CD4-positive, alpha-beta T cell treated with Interleukin-15 for 4 hours (primary cell): ENCODE results near the gene MTURN.
"Not testable (repeated sequence)": the region's sequence is repeated elsewhere in the genome, so short reads cannot be mapped to it uniquely, and the experiment has no call there.

Source experiments
- DNase-seq: peaks from one replicate; pipeline ENCODE4 v3.0.0-alpha.2; 2020; ENCODE audit warnings: low spot score

The MTURN gene

DNA sequence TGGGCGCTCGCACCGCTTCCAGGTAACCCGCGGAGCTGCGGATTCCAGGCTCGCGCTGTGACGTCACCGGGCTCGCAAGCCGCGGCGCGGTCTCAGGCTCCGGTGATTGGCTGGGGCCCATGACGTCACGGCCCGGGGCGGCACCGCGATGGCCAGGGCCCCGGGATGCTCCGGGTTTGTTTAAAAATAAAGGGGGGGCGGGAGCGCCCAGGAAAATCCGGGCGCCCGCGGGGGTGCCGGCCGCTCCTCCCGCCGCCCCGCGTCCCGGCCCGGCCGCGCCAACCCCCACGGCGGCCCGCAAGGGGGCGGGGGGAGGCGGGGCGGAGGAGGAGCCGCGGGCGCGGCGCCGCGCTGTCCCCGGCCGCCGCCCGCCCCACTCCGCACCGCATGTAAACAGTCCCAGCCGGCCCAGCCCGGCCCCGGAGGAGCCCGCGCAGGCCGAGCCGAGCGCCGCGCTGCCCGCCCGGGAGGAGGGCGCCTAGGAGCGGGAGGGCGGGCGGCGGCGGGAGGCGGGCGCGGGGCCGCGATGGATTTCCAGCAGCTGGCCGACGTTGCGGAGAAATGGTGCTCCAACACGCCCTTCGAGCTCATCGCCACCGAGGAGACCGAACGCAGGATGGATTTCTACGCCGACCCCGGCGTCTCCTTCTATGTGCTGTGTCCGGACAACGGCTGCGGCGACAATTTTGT, at the start of gene MTURN:
MTURN (plus strand) TSS at position 376 of the 690 bp plus-strand sequence; CDS start at position 527, 151 bp downstream.
- peak; percentile 80 for DNase-seq

DNA sequence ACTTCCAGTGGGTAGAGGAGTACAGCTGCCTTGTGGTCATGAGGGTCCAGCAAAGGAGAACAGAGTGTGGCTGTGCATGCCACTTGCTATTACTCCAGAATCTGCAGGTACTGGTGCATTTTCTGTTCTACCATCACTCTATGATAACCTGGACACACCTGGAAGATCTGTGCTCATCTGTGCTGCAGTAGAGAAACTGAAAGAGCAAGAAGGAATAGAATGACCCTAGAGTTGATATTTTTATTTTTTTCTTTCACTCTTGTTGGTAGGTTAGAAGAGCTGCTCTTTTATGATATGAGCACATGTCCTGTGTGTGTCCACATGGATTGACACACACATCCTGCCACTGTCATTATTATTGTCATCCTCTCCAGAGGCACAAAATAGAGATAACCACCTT, 48.3 kb upstream of the MTURN start:
- DNase-seq: no peak

DNA sequence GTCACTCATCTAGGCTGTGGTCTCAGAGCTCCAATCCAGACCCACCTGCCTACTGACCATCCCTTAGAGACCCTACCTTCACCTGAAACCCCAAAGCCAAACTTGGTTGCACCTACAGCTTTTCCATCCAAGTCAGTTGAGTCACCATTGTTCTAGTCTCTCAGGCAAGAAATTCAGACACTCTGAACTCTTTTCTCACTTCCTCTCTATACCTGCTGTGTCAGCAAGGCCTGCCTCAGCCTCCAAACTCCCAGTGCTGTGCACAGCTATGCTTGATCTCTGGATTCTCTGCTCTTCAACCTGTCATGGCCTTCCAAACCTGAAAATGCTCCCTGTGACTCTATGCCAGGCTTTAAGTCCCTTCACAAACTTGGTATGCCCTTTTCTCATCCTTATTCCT, 47.4 kb upstream of the MTURN start:
- DNase-seq: no peak

DNA sequence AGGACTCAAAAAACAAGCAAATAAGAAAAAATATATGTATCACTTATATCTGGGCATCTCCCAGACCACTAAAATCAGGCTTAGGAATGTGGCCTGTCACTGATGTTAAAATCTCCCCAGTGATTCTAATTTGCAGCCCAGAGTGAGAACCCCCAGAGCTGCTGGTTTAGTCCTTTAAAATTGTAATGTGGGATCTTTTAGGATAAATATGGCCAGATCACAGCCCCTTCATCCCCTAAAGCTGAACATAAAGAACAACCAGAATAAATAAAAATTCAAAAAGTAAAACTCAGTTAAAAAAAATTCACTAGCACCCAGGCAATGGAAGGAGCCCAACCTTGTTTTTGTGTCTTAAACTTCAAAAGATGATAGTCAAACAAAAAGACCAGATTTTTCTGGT, 46.4 kb upstream of the MTURN start:
- DNase-seq: no peak

DNA sequence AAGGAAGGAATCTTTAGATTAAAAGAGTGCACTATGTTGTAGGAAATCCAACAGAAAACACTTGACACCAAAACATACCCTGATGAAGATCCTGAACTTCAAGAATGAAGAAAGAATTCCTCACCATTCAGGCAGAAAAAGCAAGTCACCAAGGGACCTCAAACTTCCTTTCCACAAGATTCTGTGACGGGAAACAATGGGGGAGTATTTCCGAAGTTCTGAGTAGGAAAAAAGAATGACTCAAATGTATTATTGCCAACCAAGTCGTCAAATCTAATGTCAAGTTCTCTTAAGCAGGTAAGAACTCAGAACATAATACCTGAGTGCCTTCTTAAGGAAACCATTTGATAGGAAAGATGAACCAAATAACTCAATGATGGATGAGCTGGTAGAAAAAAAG, 44.7 kb upstream of the MTURN start:
- no peak for DNase-seq

DNA sequence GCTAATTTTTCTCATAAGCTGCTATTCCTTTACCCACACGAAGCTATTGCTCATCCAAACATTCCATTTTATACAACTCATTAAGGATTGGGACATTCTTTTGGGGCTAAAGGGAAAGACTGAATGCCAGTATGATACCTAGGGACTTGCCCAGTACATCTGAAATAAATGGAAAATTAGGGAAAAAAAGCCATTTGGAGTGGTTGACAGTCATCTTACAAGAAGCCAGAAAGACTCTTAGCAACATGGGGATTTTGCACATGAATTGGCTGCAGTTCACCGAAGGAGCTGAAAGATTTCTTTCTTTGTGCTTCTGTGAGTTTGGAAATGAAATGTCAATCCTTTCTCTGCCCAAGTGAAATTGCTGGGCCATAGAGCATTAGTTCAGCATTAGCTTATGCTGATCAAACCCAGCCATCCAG, 43.3 kb upstream of the MTURN start:
- DNase-seq: no peak

DNA sequence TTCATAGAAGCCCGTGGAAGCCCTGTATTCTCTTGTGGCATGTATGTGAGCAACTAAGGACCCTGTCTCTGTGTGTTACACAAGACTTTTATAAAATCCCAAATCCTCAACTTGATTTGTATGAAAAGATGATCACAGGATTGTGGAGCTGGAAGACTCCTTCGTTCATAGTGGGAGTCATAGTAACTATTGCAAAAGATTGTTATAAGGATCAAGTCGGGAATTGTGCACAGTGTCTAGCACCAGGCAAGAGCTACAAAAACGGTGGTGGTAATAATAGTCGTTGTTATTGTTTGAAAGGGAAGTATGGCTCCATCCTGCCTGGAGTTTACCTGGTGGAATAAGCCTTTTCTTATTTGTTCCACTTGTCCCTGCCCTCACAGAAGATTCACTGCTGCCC, 42.8 kb upstream of the MTURN start:
- DNase-seq: no peak

DNA sequence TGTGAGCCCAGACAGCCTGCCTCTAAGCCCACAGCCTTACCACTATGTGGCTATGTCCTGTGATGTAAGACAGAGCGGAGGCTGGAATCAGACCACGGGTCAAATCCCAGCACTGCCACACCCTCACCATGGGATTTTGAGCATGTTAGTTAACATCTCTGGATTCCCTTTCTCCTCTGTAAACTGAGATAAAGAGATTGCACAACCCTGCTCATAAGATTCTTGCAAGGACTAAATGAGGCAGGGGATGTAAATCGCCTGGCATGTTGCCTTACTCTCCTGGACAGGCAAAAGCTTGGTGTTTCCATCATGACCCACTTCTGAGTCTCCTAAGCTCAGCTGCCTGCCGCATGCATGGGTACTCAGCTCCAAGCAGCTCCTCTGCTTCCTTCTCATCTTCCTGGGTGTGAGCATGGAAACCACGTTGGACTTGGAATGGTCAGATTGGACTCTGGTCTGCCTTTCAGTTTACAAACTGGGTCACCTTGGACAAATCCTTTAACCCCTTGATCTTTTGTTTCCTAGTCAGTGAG, 41.3 kb upstream of the MTURN start:
- DNase-seq: no peak

DNA sequence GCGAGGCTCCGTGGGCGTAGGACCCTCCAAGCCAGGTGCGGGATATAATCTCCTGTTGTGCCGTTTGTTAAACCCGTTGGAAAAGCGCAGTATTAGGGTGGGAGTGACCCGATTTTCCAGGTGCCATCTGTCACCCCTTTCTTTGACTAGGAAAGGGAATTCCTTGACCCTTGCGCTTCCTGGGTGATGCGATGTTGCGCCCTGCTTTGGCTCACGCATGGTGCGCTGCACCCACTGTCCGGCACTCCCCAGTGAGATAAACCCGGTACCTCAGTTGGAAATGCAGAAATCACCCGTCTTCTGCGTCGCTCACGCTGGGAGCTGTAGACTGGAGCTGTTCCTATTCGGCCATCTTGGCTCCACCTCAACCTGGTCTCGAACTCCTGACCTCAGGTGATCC, 36.2 kb upstream of the MTURN start:
- DNase-seq: not testable (repeated sequence)

DNA sequence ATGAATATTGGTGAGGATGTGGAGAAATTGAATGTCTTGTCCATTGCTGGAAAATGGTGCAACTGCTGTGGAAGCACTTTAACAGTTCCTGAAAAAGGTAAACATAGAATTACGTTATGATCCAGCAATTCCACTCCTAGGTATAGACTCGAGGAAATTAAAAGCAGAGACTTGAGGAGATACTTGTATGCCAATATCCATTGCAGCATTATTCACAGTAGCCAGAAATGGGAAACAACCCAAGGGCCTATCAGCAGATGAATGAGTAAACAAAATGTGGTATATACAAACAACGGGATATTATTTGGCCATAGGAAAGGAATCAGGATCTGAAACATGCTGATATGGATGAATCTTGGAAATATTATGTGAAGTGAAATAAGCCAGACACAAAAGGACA, 32.5 kb upstream of the MTURN start:
- DNase-seq: no peak

DNA sequence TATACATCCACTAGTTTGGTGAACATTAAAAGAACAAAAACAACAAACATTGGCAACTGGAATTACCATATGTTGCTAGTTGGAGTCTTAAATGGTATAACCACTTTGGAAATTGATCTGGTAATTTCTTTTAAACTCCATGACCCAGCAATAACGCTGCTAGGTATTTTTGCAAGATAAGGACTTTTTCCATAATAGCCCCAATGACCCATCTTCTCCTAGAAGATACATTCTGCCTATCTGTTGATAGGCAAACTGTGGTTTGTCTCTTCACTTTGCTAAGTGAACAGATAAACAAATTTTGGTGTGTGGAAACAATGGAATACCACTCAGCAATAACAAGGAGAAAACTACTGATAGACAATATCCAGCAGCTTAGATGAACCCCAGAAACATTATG, 30.6 kb upstream of the MTURN start:
- DNase-seq: no peak

DNA sequence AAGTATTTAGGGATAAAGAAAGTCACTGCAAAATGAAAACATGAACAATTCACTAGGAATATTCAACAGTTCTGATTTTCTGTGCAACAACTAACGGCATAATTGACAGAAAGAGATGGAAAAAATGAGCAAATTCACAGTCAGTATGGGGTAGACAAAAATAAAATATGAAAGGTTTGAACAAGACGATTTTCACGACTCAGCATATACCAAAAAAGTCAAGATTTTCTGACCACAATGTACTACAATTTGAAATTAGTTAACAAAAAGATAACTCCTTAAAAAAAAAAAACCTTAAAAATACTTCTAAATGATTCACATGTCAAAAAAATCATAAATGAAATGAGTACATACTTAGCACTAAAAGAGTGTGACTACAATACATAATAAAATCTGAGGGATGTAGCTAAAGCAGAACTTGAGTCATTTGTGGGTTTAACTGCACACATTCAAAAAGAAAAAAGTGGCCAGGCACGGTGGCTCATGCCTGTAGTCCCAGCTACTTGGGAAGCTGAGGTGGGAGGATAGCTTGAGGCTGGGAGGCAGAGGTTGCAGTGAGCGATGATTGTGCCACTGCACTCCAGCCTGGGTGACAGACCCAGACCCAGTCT, 22.6 kb upstream of the MTURN start:
- no peak for DNase-seq

DNA sequence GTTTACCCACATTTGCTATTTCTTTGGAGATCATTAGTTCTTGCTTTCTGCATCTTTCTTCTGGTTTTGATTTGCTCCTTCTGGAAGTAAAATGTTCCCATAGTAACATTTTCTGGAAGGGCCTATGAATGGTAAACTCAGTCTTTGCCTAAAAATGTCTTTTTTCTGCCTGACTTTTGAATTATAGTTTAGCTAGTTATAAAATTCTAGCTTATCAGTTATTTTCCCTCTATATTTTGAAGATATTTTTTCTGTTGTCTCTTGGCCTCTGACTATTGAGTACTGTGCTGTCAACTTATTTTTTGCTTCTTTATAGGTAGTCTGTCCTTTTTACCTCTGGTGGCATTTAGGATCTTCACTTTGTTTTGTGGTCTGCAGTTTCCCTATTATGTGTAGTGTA, 21.6 kb upstream of the MTURN start:
- no peak for DNase-seq

DNA sequence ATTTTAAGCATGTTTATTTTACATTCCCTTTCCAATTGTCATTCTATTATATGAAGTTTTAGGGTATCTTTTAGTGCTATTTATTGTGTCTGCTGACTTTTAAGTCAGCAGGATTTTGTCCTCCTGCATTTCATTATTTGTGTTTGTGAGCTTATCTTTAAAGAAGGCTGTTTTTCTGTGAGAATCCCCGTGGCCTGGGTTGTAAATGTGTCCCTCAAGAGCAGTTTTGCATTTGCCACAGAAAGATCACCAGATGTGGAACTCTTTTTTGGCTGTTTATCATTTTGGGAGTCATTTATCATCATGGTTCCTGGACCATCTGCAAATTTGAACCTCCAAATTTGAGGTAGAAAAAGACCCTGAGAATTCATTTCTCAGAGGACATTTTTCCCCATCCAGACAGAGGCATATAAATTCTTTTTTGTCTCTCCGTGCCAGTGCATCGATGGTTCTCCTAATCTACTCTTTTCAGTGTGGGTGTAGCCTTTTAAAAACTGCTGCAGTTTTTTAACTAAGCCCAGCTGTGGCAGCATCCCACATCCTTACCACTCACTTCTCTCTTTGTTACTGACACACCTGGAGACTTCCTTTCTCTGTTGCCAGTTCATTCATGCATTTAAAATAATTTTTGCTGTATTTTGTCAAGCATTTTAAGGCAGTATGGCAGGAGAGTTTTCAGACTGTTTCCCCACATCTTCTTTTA, 20.1 kb upstream of the MTURN start:
- no peak for DNase-seq

DNA sequence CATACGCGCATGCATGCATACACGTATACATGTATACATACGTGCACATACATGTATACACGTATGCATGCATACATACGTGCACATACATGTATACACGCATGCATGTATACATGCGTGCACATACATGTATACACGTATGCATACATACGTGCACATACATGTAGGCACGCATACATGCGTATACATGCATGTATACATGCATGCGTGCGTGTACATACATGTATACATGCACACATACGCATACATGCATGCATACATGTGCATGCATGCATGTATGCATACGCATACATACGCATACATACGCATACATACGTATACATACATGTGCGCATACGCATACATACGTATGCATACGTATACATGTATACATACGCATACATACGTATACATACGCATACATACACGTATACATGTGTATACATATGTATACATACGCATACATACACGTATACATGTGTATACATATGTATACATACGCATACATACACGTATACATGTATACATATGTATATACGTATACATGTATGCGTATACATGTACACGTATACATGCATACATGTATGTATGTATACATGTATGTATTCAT, 19.0 kb upstream of the MTURN start:
- no peak for DNase-seq

DNA sequence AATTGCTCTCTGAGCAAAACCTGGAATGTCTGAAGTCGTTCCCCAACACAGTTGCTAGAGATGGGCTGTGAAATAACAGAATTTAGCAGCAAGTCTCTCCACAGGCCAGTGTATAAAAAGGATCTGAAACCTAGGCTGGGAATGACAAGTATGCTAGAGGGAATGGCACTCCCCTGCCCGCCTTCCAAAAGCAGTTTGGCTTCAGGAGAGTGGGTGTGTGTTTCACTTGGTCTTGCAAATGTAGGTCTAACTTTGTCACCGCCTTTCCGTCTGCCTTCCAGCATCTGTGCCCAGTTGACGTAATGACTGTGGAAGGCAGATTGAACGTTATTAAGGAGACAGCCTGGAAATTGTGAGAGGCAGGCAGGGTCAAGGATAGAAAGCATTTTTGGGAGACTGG, 18.0 kb upstream of the MTURN start:
- no peak for DNase-seq

DNA sequence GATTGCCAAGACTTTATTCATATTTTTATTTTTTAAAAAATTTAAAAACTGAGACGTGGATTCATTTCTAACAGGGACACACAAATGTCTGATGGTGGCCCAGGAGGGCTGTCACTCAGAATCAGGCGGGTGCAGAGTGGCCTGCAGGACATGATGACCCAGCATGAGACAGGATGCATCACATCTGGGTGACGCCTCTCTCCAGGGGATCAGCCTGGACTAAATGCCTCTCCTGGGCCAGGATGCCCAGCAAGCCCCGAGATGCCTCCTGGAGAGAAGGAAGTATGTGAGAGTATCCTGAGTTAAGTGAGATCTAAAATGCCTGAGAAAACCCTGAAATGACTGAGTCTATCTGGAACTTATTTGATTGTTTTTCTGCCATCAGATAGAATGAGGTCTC, 16.9 kb upstream of the MTURN start:
- DNase-seq: no peak

DNA sequence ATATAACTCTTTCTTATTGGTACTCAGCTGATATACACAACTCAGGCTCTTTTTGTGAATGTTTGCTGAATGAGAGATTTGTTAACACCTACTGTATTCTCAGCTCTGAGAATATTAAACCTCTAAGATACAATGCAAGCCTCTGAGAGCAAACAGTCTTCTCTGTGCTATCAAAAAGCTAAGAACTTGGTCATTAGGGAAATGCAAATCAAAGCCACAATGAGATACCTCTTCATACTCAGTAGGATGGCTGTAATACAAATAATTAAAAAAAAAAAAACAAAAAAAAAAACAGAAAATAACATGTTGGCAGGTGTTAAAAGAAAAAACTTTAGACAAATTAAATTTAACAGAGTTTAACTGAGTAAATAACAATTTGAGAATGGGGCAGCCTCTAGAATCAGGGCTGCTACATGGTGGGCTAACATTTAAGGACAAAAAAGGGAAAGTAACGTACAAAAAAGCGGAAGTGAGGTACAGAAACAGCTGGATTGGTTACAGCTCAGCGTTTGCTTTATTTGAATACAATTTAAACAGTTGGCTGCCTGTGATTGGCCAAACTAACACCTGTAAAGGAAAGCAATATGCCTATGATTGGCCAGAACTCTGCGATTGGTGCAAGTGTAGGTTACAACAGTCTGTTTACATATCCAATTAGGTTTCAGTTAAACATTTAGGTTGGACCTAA, 14.8 kb upstream of the MTURN start:
- DNase-seq: no peak

DNA sequence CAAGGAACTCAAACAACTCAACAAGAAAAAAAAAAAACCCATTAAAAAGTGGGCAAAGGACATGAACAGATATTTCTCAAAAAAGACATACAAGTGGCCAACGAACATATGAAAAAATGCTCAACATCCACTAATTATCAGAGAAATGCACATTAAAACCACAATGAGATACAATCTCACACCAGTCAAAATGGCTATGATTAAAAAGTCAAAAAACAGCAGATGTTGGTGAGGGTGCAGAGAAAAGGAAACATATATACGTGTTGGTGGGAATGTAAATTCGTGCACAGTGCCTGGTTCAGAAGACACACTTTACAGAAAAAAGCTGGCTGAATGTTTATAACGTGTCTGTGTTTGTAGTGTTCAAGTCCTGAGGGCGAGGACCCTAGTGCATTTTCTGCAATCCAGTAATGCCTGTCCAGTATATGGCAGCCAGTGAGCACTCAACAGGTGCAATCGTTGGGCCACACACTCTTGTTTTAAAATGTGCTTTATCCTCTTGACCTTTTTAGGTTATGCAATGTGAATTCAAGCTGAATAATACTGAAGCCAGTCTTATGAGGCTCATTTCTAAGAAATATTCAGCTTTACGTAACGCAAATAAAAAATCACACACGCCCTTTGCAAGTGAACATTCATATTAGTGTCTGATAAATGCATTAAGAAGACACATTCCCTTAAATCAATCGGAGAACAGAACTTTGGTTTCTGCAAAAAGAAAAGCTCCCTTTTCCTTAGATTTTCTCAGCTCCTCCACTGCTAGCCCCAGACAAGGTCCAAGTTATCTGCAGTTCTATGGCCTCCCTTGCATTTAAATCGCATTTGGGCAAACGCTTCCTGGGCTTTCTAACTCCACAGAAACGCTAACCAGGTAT, 813 bp upstream of the MTURN start:
- DNase-seq: no peak

DNA sequence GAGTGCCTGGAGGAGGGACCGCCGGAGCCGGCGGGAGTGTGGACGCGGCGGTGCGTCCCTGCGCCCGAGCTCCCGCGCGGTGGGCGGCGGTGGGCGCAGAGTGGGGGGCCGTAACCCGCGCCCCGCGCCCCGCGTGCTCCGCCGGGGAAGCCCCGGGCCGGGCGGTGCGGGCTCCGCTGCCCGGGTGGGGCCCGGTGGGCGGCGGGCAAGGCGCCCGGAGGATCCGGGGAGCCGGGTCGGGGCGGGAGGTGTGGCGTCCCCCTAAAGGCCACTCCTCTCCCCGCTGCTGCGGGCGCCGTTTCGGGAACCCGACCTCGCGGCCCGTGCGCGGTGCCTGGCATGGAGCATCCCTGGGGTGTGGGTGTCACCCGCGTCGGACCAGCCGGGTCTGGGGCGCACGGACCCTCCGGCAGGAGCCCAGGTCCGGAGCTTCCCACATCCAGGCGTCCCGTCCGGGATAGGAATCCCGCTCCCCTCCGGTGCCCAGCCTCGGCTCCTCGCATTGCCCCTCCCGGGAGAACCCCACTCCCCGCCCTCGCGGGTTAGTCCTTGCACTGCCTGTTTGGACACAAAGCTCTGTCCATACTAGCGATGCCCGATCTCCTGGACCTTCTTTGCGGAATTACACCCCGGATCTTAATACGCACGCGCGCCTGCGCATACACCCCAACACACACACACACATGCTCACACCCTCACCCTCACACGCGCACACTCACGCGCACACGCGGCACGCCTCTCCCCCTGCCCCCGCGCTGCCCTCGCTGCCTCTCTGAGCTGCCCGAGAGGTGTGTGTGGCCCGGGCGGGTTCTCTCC, 723 bp downstream of the MTURN start:
- DNase-seq: peak; percentile 58
